Keratinocyte (primary cell): Measurements from ENCODE around the gene EVI5.

Experiments
- EZH2 ChIP-seq: IDR thresholded peaks from one replicate; pipeline ENCODE4 v1.6.1; 2012; ENCODE audit warnings: inconsistent platforms, mild to moderate bottlenecking, low read length, moderate library complexity
- TF ChIP-seq, protein P1 (sequence below), 3 experiments: IDR thresholded peaks in 1 of 3; conservative IDR thresholded peaks in 1 of 3; optimal IDR thresholded peaks in 1 of 3; 2 replicates in 2 of 3; 3 replicates in 1 of 3; pipeline versions ENCODE3 to v1.5.1; 2011; ENCODE audit warnings: low read length in 3 of 3, mild to moderate bottlenecking in 3 of 3, moderate library complexity in 2 of 3, control low read depth in 1 of 3, inconsistent platforms in 1 of 3; ENCODE audit not compliant: insufficient read depth in 2 of 3; ENCODE audit errors: extremely low read depth in 1 of 3

DNA sequence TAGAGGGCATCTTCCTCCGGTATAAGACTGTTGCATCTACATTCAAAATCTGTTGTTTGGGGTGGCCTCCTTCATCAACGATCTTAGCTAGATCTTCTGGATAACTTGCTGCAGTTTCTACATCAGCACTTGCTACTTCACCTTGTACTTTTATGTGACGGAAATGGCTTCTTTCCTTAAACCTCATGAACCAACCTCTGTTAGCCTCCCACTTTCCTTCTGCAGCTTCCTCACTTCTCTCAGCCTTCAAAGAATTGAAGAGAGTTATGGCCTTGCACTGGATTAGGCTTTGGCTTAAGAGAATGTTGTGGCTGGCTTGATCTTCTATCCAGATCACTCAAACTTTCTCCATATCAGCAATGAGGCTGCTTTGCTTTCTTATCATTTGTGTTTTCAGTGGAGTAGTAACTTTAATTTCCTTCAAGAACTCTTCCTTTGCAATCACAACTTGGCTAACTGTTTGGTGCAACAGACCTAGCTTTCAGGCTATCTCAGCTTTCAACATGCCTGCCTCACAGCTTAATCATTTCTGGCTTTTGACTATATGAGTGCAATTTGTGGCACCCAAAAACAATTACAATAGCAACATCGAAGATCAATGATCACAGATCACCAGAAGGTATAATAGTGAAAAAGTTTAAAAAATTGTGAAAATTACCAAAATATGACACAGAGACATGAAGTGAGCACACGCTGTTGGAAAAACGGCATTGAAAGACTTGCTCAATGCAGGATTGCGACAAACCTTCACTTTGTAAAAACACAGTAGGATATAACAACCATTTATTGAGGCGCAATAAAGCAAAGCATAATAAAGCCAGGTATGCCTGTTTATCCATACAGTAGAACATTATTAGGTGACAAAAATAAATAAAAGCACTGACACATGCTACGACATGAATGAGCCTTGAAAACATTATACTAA is 241.5 kb downstream of the EVI5 start:
- TF ChIP-seq, protein P1, sequence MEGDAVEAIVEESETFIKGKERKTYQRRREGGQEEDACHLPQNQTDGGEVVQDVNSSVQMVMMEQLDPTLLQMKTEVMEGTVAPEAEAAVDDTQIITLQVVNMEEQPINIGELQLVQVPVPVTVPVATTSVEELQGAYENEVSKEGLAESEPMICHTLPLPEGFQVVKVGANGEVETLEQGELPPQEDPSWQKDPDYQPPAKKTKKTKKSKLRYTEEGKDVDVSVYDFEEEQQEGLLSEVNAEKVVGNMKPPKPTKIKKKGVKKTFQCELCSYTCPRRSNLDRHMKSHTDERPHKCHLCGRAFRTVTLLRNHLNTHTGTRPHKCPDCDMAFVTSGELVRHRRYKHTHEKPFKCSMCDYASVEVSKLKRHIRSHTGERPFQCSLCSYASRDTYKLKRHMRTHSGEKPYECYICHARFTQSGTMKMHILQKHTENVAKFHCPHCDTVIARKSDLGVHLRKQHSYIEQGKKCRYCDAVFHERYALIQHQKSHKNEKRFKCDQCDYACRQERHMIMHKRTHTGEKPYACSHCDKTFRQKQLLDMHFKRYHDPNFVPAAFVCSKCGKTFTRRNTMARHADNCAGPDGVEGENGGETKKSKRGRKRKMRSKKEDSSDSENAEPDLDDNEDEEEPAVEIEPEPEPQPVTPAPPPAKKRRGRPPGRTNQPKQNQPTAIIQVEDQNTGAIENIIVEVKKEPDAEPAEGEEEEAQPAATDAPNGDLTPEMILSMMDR (optimal IDR thresholded peaks at IDR 0.05 in 1 of 3, IDR thresholded peaks at IDR 0.05 in 1 of 3, conservative IDR thresholded peaks at IDR 0.05 in 1 of 3; ENCODE audit: extremely low read depth in 1 of 3, insufficient read depth in 2 of 3, low read length in 3 of 3): no peak
- no peak for TF ChIP-seq EZH2
